Measurements from ENCODE around the gene OGDHL. TPM values are rescaled to one million over a fixed set of nuclear protein-coding genes. Genes with fewer than 3 reads are reported as not detected.
"Not testable (repeated sequence)": the region's sequence is repeated elsewhere in the genome, so short reads cannot be mapped to it uniquely, and the experiment has no call there.

OGDHL gene
- total RNA-seq, 1 donor from 2014 or later: 0.45 TPM

GRCh38 chr10:49734676-49735075 is 27.4 kb downstream of the OGDHL start:
- no peak overlapping the region for H3K27ac Mint-ChIP-seq (ENCODE audit: unreplicated experiment)
- DNase-seq (ENCODE audit: low spot score): no peak
- H3K9me3 Mint-ChIP-seq (ENCODE audit: low read depth): no peaks in the 10 kb centered on the region
- no peak for TF ChIP-seq CTCF (IDR thresholded peaks at IDR 0.05)
- H3K4me3 Mint-ChIP-seq (ENCODE audit: unreplicated experiment): no peak overlapping the region
- H3K27me3 Mint-ChIP-seq (ENCODE audit: low read depth): peaks cover 3% of the 10 kb centered on the region
- H3K4me1 Mint-ChIP-seq (ENCODE audit: low read depth): no peaks in the 10 kb centered on the region
- no peaks in the 10 kb centered on the region for H3K36me3 Mint-ChIP-seq (ENCODE audit: low read depth)

- no peak for TF ChIP-seq CTCF (IDR thresholded peaks at IDR 0.05)
- H3K4me1 Mint-ChIP-seq (ENCODE audit: low read depth): no peaks in the 10 kb centered on the region
- peaks cover 3% of the 10 kb centered on the region for H3K9me3 Mint-ChIP-seq (ENCODE audit: low read depth)
- H3K27me3 Mint-ChIP-seq (ENCODE audit: low read depth): peaks cover 3% of the 10 kb centered on the region
- DNase-seq (ENCODE audit: low spot score): no peak
- no peak overlapping the region for H3K4me3 Mint-ChIP-seq (ENCODE audit: unreplicated experiment)
- H3K36me3 Mint-ChIP-seq (ENCODE audit: low read depth): no peaks in the 10 kb centered on the region
- H3K27ac Mint-ChIP-seq (ENCODE audit: unreplicated experiment): no peak overlapping the region
These were observed 28.3 kb downstream of the OGDHL start for GRCh38 chr10:49733866-49734265.

- Mint-ChIP-seq H3K4me3 (ENCODE audit: unreplicated experiment) (no peak overlapping the region), H3K36me3 (ENCODE audit: low read depth) (peaks cover 3% of the 10 kb centered on the region), H3K27me3 (ENCODE audit: low read depth) (peaks cover 3% of the 10 kb centered on the region), H3K9me3 (ENCODE audit: low read depth) (peaks cover 25% of the 10 kb centered on the region), H3K4me1 (ENCODE audit: low read depth) (no peaks in the 10 kb centered on the region), H3K27ac (ENCODE audit: unreplicated experiment) (no peak overlapping the region)
- TF ChIP-seq CTCF (IDR thresholded peaks at IDR 0.05): no peak
- no peak for DNase-seq (ENCODE audit: low spot score)
These were observed 35.5 kb downstream of the OGDHL start for GRCh38 chr10:49726593-49726992.

GRCh38 chr10:49715157-49715556 is 47.0 kb downstream of the OGDHL start:
- not testable (repeated sequence) for H3K9me3 Mint-ChIP-seq (ENCODE audit: low read depth); DNase-seq (ENCODE audit: low spot score); H3K4me3 Mint-ChIP-seq (ENCODE audit: unreplicated experiment); H3K27me3 Mint-ChIP-seq (ENCODE audit: low read depth); H3K4me1 Mint-ChIP-seq (ENCODE audit: low read depth); H3K36me3 Mint-ChIP-seq (ENCODE audit: low read depth); H3K27ac Mint-ChIP-seq (ENCODE audit: unreplicated experiment)

GRCh38 chr10:49713266-49713665 is 48.9 kb downstream of the OGDHL start:
- DNase-seq (ENCODE audit: low spot score): no peak

More at GRCh38 chr10:49713266-49713665, 48.9 kb downstream of the OGDHL start:
- no peaks in the 10 kb centered on the region for H3K36me3 Mint-ChIP-seq (ENCODE audit: low read depth)
- peaks cover 14% of the 10 kb centered on the region for H3K27me3 Mint-ChIP-seq (ENCODE audit: low read depth)
- H3K27ac Mint-ChIP-seq (ENCODE audit: unreplicated experiment): no peak overlapping the region
- peaks cover 8% of the 10 kb centered on the region for H3K9me3 Mint-ChIP-seq (ENCODE audit: low read depth)
- TF ChIP-seq CTCF (IDR thresholded peaks at IDR 0.05): no peak
- H3K4me1 Mint-ChIP-seq (ENCODE audit: low read depth): no peaks in the 10 kb centered on the region
- no peak overlapping the region for H3K4me3 Mint-ChIP-seq (ENCODE audit: unreplicated experiment)
